Measurements from ENCODE around the gene NTN4.

The NTN4 gene

GRCh38 chr12:95653771-95654546 is 136.6 kb downstream of the NTN4 start:
- peak; percentile 73 for DNase-seq

GRCh38 chr12:95651681-95652080 is 138.9 kb downstream of the NTN4 start:
- no peak for DNase-seq

- DNase-seq, result peak; percentile 77
Observed at GRCh38 chr12:95648990-95649791, 141.4 kb downstream of the NTN4 start.

- peak; percentile 87 for DNase-seq
Observed at GRCh38 chr12:95646781-95647190, 143.8 kb downstream of the NTN4 start.

GRCh38 chr12:95643256-95643655 is 147.3 kb downstream of the NTN4 start:
- DNase-seq, result no peak

GRCh38 chr12:95642583-95642982 is 148.0 kb downstream of the NTN4 start:
- no peak for DNase-seq

- no peak for DNase-seq
Observed at GRCh38 chr12:95641299-95641952, 149.1 kb downstream of the NTN4 start.

- DNase-seq, result no peak
Observed at GRCh38 chr12:95640516-95640915, 150.0 kb downstream of the NTN4 start.

- peak; percentile 88 for DNase-seq
Observed at GRCh38 chr12:95637471-95638155, 153.0 kb downstream of the NTN4 start.

- no peak for DNase-seq
Observed at GRCh38 chr12:95637010-95637409, 153.6 kb downstream of the NTN4 start.

- no peak for DNase-seq
Observed at GRCh38 chr12:95634622-95635621, 155.6 kb downstream of the NTN4 start.

GRCh38 chr12:95633732-95634465 is 156.7 kb downstream of the NTN4 start:
- no peak for DNase-seq

- DNase-seq, result peak; percentile 60
Observed at GRCh38 chr12:95633049-95633731, 157.4 kb downstream of the NTN4 start.

- no peak for DNase-seq
Observed at GRCh38 chr12:95630496-95630895, 160.1 kb downstream of the NTN4 start.

GRCh38 chr12:95629392-95629791 is 161.2 kb downstream of the NTN4 start:
- DNase-seq, result no peak

GRCh38 chr12:95626854-95627253 is 163.7 kb downstream of the NTN4 start:
- DNase-seq, result no peak

GRCh38 chr12:95625012-95625411 is 165.6 kb downstream of the NTN4 start:
- DNase-seq, result no peak

- DNase-seq, result peak; percentile 25
Observed at GRCh38 chr12:95624589-95624988, 166.0 kb downstream of the NTN4 start.

- DNase-seq, result peak; percentile 84
Observed at GRCh38 chr12:95623554-95624170, 166.9 kb downstream of the NTN4 start.

GRCh38 chr12:95622879-95623278 is 167.7 kb downstream of the NTN4 start:
- DNase-seq, result no peak

Measured in fibroblast of skin of right quadriceps (primary cell).